SK-N-MC (cell line): ENCODE results near the gene ABCA10.

Experiments
- EZH2 ChIP-seq: fragments of 200-600 bp; sonication (generic); IDR thresholded peaks from one replicate; pipeline ENCODE4 v1.6.1; 2017; ENCODE audit warnings: antibody characterized with exemption
- POLR2AphosphoS5 ChIP-seq: IDR thresholded peaks from 2 replicates; pipeline ENCODE4 v1.6.1; 2012; ENCODE audit warnings: mild to moderate bottlenecking, low read depth, low read length, borderline replicate concordance

DNA sequence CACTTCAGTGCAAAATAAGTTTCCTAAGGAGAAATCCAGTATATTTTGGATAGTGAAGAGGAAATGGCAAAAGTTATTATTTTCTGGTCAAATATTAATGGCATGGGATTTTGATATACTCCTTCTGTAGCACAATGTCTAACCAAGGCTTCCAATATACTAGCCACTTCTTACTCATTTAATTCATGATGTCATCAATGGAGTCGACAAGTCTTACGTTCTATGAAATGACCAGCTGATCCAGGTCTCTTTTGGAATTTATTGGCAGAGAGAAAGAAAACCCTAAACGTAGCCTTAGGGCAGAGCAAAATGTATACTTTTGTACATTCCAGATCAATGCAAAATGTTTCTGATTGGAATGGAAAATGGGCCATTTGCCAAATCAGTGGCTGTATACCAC is 8.3 kb upstream of the ABCA10 start:
- TF ChIP-seq EZH2, result no peak
- TF ChIP-seq POLR2AphosphoS5, result no peak
